ENCODE measurements around the gene SLC24A3. TPM values are rescaled to one million over a fixed set of nuclear protein-coding genes. Genes with fewer than 3 reads are reported as not detected.
A peak's percentile ranks its signal among the peaks of the same experiment; 100 is the strongest.

The SLC24A3 gene
- total RNA-seq, 2 donors from 2014 or later, result not detected

GRCh38 chr20:19710336-19711120, 498.1 kb downstream of the SLC24A3 start:
- H3K27ac Mint-ChIP-seq, result no peak overlapping the region
- no peaks in the 10 kb centered on the region for H3K4me1 Mint-ChIP-seq
- no peaks in the 10 kb centered on the region for H3K36me3 Mint-ChIP-seq (ENCODE audit: low read depth)
- peaks cover 6% of the 10 kb centered on the region for H3K27me3 Mint-ChIP-seq
- ATAC-seq (replicated peaks), result no peak
- no peak overlapping the region for H3K4me3 Mint-ChIP-seq
- peaks cover 3% of the 10 kb centered on the region for H3K9me3 Mint-ChIP-seq

- Mint-ChIP-seq H3K9me3 (peaks cover 3% of the 10 kb centered on the region), H3K4me3 (no peak overlapping the region), H3K27ac (no peak overlapping the region), H3K36me3 (ENCODE audit: low read depth) (no peaks in the 10 kb centered on the region), H3K27me3 (peaks cover 6% of the 10 kb centered on the region), H3K4me1 (no peaks in the 10 kb centered on the region)
- no peak for ATAC-seq (replicated peaks)
Observed at GRCh38 chr20:19711126-19711525, 498.7 kb downstream of the SLC24A3 start.

GRCh38 chr20:19712721-19713260, 500.3 kb downstream of the SLC24A3 start:
- H3K27ac Mint-ChIP-seq, result no peak overlapping the region
- no peak for ATAC-seq (replicated peaks)
- H3K9me3 Mint-ChIP-seq, result peaks cover 3% of the 10 kb centered on the region
- H3K4me3 Mint-ChIP-seq, result no peak overlapping the region
- H3K36me3 Mint-ChIP-seq (ENCODE audit: low read depth), result no peaks in the 10 kb centered on the region
- H3K27me3 Mint-ChIP-seq, result peaks cover 6% of the 10 kb centered on the region
- no peaks in the 10 kb centered on the region for H3K4me1 Mint-ChIP-seq

- Mint-ChIP-seq H3K36me3 (ENCODE audit: low read depth) (no peaks in the 10 kb centered on the region), H3K4me1 (no peaks in the 10 kb centered on the region), H3K27ac (no peak overlapping the region), H3K4me3 (no peak overlapping the region), H3K27me3 (peaks cover under 1% of the 10 kb centered on the region), H3K9me3 (peaks cover 3% of the 10 kb centered on the region)
- ATAC-seq (replicated peaks), result no peak
Observed at GRCh38 chr20:19713822-19714578, 501.6 kb downstream of the SLC24A3 start.

GRCh38 chr20:19714579-19714840, 502.1 kb downstream of the SLC24A3 start:
- peaks cover 3% of the 10 kb centered on the region for H3K9me3 Mint-ChIP-seq
- H3K4me3 Mint-ChIP-seq, result no peak overlapping the region
- peaks cover 4% of the 10 kb centered on the region for H3K27me3 Mint-ChIP-seq
- no peaks in the 10 kb centered on the region for H3K36me3 Mint-ChIP-seq (ENCODE audit: low read depth)
- no peaks in the 10 kb centered on the region for H3K4me1 Mint-ChIP-seq
- no peak for ATAC-seq (replicated peaks)
- no peak overlapping the region for H3K27ac Mint-ChIP-seq

GRCh38 chr20:19715986-19716385, 503.5 kb downstream of the SLC24A3 start:
- Mint-ChIP-seq H3K36me3 (ENCODE audit: low read depth) (no peaks in the 10 kb centered on the region), H3K9me3 (peaks cover 3% of the 10 kb centered on the region), H3K4me1 (no peaks in the 10 kb centered on the region), H3K27me3 (peaks cover 4% of the 10 kb centered on the region), H3K27ac (no peak overlapping the region), H3K4me3 (no peak overlapping the region)
- no peak for ATAC-seq (replicated peaks)

- Mint-ChIP-seq H3K4me3 (no peak overlapping the region), H3K27me3 (peaks cover 4% of the 10 kb centered on the region), H3K4me1 (no peaks in the 10 kb centered on the region), H3K27ac (no peak overlapping the region), H3K36me3 (ENCODE audit: low read depth) (no peaks in the 10 kb centered on the region), H3K9me3 (peaks cover 3% of the 10 kb centered on the region)
- no peak for ATAC-seq (replicated peaks)
Observed at GRCh38 chr20:19718880-19719279, 506.4 kb downstream of the SLC24A3 start.

- H3K4me3 Mint-ChIP-seq, result no peak overlapping the region
- H3K27me3 Mint-ChIP-seq, result peaks cover 4% of the 10 kb centered on the region
- ATAC-seq (replicated peaks), result no peak
- H3K36me3 Mint-ChIP-seq (ENCODE audit: low read depth), result no peaks in the 10 kb centered on the region
- H3K27ac Mint-ChIP-seq, result no peak overlapping the region
- H3K9me3 Mint-ChIP-seq, result no peaks in the 10 kb centered on the region
- H3K4me1 Mint-ChIP-seq, result no peaks in the 10 kb centered on the region
Observed at GRCh38 chr20:19720991-19721390, 508.5 kb downstream of the SLC24A3 start.

- H3K4me3 Mint-ChIP-seq, result no peak overlapping the region
- H3K27ac Mint-ChIP-seq, result no peak overlapping the region
- ATAC-seq (replicated peaks), result no peak
- H3K36me3 Mint-ChIP-seq (ENCODE audit: low read depth), result no peaks in the 10 kb centered on the region
- H3K4me1 Mint-ChIP-seq, result no peaks in the 10 kb centered on the region
- H3K27me3 Mint-ChIP-seq, result peaks cover 4% of the 10 kb centered on the region
- H3K9me3 Mint-ChIP-seq, result no peaks in the 10 kb centered on the region
Observed at GRCh38 chr20:19723051-19723450, 510.6 kb downstream of the SLC24A3 start.

GRCh38 chr20:19723813-19724430, 511.5 kb downstream of the SLC24A3 start:
- ATAC-seq (replicated peaks), result no peak
- no peaks in the 10 kb centered on the region for H3K36me3 Mint-ChIP-seq (ENCODE audit: low read depth)
- H3K27me3 Mint-ChIP-seq, result peaks cover 4% of the 10 kb centered on the region

GRCh38 chr20:19725373-19725772, 512.9 kb downstream of the SLC24A3 start:
- Mint-ChIP-seq H3K4me1 (no peaks in the 10 kb centered on the region), H3K27me3 (no peaks in the 10 kb centered on the region), H3K4me3 (no peak overlapping the region), H3K36me3 (ENCODE audit: low read depth) (no peaks in the 10 kb centered on the region), H3K27ac (no peak overlapping the region), H3K9me3 (no peaks in the 10 kb centered on the region)
- no peak for ATAC-seq (replicated peaks)

More at GRCh38 chr20:19723813-19724430, 511.5 kb downstream of the SLC24A3 start:
- no peak overlapping the region for H3K4me3 Mint-ChIP-seq
- no peak overlapping the region for H3K27ac Mint-ChIP-seq
- no peaks in the 10 kb centered on the region for H3K9me3 Mint-ChIP-seq
- no peaks in the 10 kb centered on the region for H3K4me1 Mint-ChIP-seq

- no peaks in the 10 kb centered on the region for H3K4me1 Mint-ChIP-seq
- no peak overlapping the region for H3K27ac Mint-ChIP-seq
- H3K4me3 Mint-ChIP-seq, result no peak overlapping the region
- H3K9me3 Mint-ChIP-seq, result no peaks in the 10 kb centered on the region
- ATAC-seq (replicated peaks), result no peak
- H3K27me3 Mint-ChIP-seq, result no peaks in the 10 kb centered on the region
- no peaks in the 10 kb centered on the region for H3K36me3 Mint-ChIP-seq (ENCODE audit: low read depth)
Observed at GRCh38 chr20:19725814-19726525, 513.5 kb downstream of the SLC24A3 start.

- H3K9me3 Mint-ChIP-seq, result no peaks in the 10 kb centered on the region
- no peaks in the 10 kb centered on the region for H3K36me3 Mint-ChIP-seq (ENCODE audit: low read depth)
- ATAC-seq (replicated peaks), result no peak
- H3K27ac Mint-ChIP-seq, result no peak overlapping the region
- H3K4me3 Mint-ChIP-seq, result no peak overlapping the region
- no peaks in the 10 kb centered on the region for H3K4me1 Mint-ChIP-seq
- no peaks in the 10 kb centered on the region for H3K27me3 Mint-ChIP-seq
Observed at GRCh38 chr20:19727251-19727847, 514.9 kb downstream of the SLC24A3 start.

- Mint-ChIP-seq H3K4me3 (no peak overlapping the region), H3K9me3 (no peaks in the 10 kb centered on the region), H3K4me1 (no peaks in the 10 kb centered on the region), H3K36me3 (ENCODE audit: low read depth) (no peaks in the 10 kb centered on the region), H3K27me3 (no peaks in the 10 kb centered on the region), H3K27ac (no peak overlapping the region)
- peak; percentile 58 for ATAC-seq (replicated peaks)
Observed at GRCh38 chr20:19729672-19730071, 517.2 kb downstream of the SLC24A3 start.
